ENCODE results near the gene PNO1. TPM values are rescaled to one million over a fixed set of nuclear protein-coding genes. Genes with fewer than 3 reads are reported as not detected.

PNO1 gene
- total RNA-seq, 6 experiments from 2014 or later = 4.7 to 12.7 (median 7.8) TPM

GRCh38 chr2:68193787-68194372 is 36.2 kb downstream of the PNO1 start:
- WGBS (ENCODE audit: insufficient coverage, low coverage, low lambda C conversion rate, missing lambda C conversion rate) = 83% methylated on average over 4 of the region's 4 CpGs
- H3K27me3 ChIP-seq = no peaks in the 10 kb centered on the region
- no peak for DNase-seq
- ATAC-seq = no peak
- no peak for TF ChIP-seq CTCF (IDR thresholded peaks at IDR 0.05)
- no peak for TF ChIP-seq POLR2A (IDR thresholded peaks at IDR 0.05)
- H3K4me3 ChIP-seq = no peak overlapping the region
- H3K27ac ChIP-seq = no peak overlapping the region
- peaks cover 0 to 19% (median 0%) of the 10 kb centered on the region in 4 donors for H3K4me1 ChIP-seq
- H3K36me3 ChIP-seq = no peaks in the 10 kb centered on the region
- intact Hi-C loops (cut with DNase I) = no loop called here
- no peaks in the 10 kb centered on the region for H3K9me3 ChIP-seq

- ATAC-seq (peak in 2 of 4 donors; percentile 11 to 18), DNase-seq (no peak)
- Histone ChIP-seq H3K9me3 (no peaks in the 10 kb centered on the region), H3K27me3 (no peaks in the 10 kb centered on the region), H3K36me3 (no peaks in the 10 kb centered on the region), H3K4me1 (peaks cover 0 to 18% (median 0%) of the 10 kb centered on the region in 4 donors), H3K27ac (no peak overlapping the region), H3K4me3 (no peak overlapping the region)
- no peak for TF ChIP-seq CTCF (IDR thresholded peaks at IDR 0.05)
- TF ChIP-seq POLR2A (IDR thresholded peaks at IDR 0.05) = no peak
- intact Hi-C loops (cut with DNase I) = no loop called here
These were observed 37.4 kb downstream of the PNO1 start for GRCh38 chr2:68195096-68195495.

GRCh38 chr2:68196120-68196716 is 38.5 kb downstream of the PNO1 start:
- no peak for DNase-seq
- WGBS (ENCODE audit: insufficient coverage, low coverage, low lambda C conversion rate, missing lambda C conversion rate) = 33% methylated on average over 4 of the region's 4 CpGs
- H3K27ac ChIP-seq = no peak overlapping the region

GRCh38 chr2:68200157-68200787 is 42.6 kb downstream of the PNO1 start:
- ATAC-seq = no peak
- DNase-seq = no peak
- H3K36me3 ChIP-seq = no peaks in the 10 kb centered on the region
- 75% methylated on average over 4 of the region's 4 CpGs for WGBS (ENCODE audit: insufficient coverage, low coverage, low lambda C conversion rate, missing lambda C conversion rate)
- intact Hi-C loops (cut with DNase I) = no loop called here
- peaks cover 0 to 8% (median 3%) of the 10 kb centered on the region in 4 donors for H3K4me1 ChIP-seq
- no peaks in the 10 kb centered on the region for H3K27me3 ChIP-seq
- TF ChIP-seq POLR2A (IDR thresholded peaks at IDR 0.05) (no peak), CTCF (IDR thresholded peaks at IDR 0.05) (no peak)
- no peak overlapping the region for H3K4me3 ChIP-seq
- H3K9me3 ChIP-seq = no peaks in the 10 kb centered on the region
- H3K27ac ChIP-seq = no peak overlapping the region

More at GRCh38 chr2:68196120-68196716, 38.5 kb downstream of the PNO1 start:
- intact Hi-C loops (cut with DNase I) = no loop called here
- H3K4me3 ChIP-seq = no peak overlapping the region
- TF ChIP-seq POLR2A (IDR thresholded peaks at IDR 0.05) (no peak), CTCF (IDR thresholded peaks at IDR 0.05) (peak; percentile 52 to 77 (median 69))
- peak in 2 of 4 donors; percentile 54 to 71 for ATAC-seq
- no peaks in the 10 kb centered on the region for H3K9me3 ChIP-seq
- H3K27me3 ChIP-seq = no peaks in the 10 kb centered on the region
- no peaks in the 10 kb centered on the region for H3K36me3 ChIP-seq
- H3K4me1 ChIP-seq = peaks cover 0 to 18% (median 0%) of the 10 kb centered on the region in 4 donors
